Fibroblast of skin of scalp (primary cell): ENCODE results near the gene TAS1R2.
"Not testable (repeated sequence)": the region's sequence is repeated elsewhere in the genome, so short reads cannot be mapped to it uniquely, and the experiment has no call there.

Source experiments
- DNase-seq: peaks from one replicate; pipeline ENCODE4 v3.0.0-alpha.2; 2013

TAS1R2 gene

GRCh38 chr1:18883636-18884418 is 24.4 kb upstream of the TAS1R2 start:
- peak; percentile 63 for DNase-seq

DNA sequence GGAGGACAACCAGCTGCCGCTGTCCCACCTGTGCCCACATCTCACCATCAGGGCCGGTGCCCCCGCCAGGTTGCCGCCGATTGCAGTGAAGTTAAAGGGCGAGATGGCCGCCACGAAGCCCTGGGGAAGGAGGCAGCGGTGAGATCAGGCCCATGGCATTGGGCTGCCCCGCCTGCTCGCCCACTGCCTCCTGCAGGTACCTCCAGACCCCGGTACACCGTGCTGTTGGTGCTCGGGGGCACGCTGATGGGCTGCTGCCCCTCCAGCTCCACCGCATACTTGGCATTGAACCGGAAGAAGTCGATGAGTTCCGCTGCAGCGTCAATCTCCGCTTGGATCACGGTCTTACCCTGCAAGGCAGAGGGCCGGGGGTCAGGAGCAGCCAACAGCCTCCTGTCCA is 23.6 kb upstream of the TAS1R2 start:
- no peak for DNase-seq

DNA sequence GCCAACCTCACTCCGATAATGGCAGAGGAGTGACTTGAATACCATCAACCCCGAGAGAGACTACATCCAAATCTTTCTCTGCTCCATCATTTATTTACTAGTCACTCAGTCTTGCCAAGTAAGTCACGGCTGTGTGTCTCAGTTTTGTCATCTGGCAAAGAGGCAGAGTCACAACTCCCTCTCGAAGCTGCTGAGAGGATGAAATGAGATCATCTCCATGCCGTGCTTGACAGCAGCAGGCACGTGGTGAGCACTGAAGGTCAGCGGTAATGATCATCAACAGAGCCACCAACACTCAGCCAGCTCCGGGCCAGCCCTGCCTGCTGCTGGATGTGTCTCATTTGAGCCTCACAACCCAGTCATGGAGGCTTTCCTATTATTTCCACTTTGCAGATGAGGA is 23.0 kb upstream of the TAS1R2 start:
- DNase-seq = no peak

DNA sequence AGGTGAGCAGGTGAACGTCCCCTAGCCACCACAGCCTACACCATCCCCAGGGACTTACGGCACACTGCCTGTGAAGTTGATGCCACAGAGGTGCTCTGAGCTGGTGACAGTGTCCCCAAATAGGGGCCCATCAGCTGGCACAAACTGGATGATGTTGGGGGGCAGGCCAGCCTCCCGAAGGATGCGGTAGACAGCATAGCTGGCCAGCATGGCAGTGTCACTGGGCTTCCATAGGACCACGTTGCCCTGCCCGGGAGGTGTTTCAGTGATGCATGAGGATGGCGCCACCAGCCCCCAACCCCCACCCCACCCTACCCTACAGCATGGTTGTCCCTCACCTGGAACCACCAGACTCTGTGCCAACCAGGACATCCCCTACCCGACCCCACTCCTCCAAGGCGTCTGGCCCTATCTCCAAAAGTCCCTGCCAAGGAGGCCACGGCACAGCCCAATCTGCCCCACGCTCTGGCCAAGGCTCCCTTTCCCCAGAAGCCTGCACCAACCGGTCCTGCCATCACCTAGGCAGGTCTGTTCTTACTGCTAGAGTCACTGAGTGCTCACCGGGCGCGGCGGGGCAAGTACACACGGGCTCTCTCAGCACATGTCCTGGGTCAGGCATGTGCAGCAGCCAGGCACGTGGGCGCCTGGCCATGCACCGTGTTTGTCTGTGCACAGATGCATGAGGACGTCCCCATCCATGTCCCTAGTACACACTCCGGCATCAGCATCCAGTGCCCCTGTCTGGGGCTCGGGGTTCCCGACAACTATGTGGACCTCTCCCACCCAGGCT is 22.4 kb upstream of the TAS1R2 start:
- no peak for DNase-seq

DNA sequence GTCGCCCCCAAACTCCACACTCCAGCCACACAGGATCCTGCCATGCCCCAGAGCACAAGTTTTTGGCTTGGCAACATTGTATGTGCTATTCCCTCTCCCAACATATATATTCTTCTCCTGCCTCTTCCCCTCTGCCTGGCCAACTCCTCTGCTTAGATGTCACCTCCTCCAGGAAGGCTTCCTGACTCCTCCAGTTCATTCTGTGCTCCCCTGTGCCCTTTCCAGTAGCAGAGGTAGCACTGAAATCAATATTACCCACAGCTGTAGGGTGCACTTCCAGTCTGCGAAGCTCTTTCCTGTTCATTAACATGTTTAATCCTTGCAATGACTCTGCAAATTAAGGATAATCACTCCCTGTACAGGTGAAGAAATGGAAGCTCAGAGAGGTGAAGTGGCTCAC is 21.7 kb upstream of the TAS1R2 start:
- no peak for DNase-seq

GRCh38 chr1:18880585-18880984 is 21.1 kb upstream of the TAS1R2 start:
- no peak for DNase-seq

GRCh38 chr1:18879791-18880309 is 20.4 kb upstream of the TAS1R2 start:
- DNase-seq = no peak

DNA sequence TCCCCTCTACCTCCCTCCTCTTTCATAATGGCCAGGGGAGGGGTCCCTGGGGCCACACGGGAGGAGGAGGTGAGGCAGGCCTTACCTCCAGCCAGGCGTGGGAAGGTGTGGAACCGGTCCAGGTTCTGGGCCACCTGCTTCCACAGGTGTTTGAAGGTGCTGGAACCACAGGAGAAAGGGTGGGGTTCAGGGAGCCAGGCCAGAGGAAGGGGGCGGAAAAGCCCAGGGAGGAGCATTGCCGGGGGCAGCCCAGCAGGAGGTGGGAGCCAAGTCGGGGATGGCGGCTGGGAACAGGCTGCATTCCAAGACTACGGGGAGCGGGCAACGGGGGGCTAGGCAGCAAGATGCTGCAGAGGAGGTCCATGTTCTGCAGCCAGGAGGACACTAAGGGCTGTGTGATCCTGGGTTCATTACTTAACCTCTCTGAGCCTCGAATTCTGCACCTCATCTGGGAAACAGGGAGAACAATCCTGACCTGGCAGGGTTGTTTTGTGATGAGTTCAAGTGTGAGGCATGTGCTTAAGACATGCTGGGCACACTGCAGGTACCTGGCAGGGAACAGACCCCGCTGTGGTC is 19.8 kb upstream of the TAS1R2 start:
- no peak for DNase-seq

DNA sequence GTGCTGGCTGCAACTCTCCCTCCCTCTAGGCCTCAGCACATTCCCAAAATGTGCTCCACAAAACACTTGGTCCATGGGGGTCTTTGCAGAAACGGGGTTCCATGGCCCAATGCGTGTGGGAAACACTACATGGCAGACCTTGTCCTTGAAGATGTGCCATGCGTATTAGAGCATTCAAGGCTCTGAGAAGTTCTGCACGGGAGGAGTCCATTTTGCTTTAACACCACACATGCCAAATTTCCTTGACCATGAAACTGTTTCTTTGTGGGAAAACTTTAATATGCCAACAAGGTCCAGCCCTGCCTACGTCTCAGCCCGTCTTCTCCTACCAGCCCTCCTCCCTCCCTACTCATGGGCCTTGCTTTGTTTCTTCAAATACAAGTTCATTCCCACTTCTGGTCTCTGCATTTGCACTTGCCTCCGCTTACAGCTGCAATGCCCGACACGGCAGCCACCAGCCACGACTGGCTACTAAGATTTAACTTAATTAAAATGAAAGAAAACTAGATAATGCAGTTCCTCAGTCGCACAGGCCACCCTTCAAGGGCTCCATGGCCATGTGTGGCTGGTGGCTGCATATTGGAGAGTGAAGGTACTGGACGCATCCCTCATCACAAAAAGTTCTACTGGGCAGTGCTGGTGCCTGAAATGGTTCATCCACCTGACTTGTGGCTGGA is 19.2 kb upstream of the TAS1R2 start:
- no peak for DNase-seq

GRCh38 chr1:18877282-18877681 is 17.8 kb upstream of the TAS1R2 start:
- no peak for DNase-seq

DNA sequence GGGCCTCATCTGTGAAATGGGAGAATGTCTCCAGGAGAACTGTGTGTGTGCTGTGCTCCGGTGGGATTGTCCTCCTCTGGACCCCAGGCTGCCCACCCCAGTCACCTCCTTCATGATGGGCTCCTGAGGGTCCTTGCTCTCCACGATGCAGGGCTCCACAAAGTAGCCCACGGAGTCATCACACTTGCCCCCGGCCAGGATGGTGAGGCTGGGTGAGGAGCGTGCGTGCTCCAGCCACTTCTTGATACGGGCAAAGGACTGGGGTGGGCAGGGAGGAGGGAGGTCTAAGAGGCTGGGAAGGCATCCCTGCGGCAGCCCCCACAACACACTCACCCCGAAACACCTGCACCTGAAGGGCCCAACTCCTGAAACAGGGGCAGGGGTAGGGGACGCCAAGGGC is 16.8 kb upstream of the TAS1R2 start:
- DNase-seq = no peak

GRCh38 chr1:18875796-18876128 is 16.3 kb upstream of the TAS1R2 start:
- DNase-seq = no peak

GRCh38 chr1:18875107-18875795 is 15.8 kb upstream of the TAS1R2 start:
- peak; percentile 75 for DNase-seq

DNA sequence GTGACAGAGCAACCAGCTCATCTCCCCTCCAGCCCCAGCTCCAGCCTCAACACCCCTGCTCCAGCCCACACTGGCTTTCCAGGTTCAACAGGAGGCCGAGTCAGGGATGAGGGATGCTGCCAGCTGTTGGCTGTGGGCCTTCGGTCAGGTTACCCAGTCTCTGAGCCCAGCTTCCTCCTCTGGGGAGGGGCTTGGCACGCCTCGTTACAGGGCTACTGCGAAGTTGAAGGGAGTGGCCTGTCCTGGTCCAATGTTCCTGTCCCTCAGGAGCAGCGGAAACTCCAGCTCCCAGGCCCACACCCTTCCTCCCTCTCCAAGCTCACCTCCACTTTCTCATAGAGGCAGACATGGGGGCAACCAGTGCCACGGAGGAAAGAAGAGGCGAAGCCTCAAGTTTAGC is 15.1 kb upstream of the TAS1R2 start:
- no peak for DNase-seq

DNA sequence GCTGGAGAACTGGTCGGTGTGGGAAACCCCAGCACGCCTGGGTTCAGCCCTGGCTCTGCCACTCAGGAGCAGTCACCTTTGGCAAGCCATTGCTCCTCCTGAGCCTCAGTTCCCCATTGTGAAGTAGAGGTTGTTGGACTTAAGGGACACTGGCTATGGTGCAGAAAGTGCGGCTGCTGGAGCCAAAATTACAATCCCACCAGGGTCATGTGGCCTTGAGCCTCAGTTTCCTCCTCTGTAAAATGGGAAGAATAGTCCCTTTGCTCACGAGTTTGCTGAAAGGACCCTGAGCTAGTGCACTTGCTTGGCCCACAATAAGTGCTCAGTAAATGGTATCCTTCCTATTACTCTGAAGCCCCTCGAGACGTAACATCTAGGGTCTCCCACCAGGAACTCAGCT is 14.6 kb upstream of the TAS1R2 start:
- DNase-seq = no peak

DNA sequence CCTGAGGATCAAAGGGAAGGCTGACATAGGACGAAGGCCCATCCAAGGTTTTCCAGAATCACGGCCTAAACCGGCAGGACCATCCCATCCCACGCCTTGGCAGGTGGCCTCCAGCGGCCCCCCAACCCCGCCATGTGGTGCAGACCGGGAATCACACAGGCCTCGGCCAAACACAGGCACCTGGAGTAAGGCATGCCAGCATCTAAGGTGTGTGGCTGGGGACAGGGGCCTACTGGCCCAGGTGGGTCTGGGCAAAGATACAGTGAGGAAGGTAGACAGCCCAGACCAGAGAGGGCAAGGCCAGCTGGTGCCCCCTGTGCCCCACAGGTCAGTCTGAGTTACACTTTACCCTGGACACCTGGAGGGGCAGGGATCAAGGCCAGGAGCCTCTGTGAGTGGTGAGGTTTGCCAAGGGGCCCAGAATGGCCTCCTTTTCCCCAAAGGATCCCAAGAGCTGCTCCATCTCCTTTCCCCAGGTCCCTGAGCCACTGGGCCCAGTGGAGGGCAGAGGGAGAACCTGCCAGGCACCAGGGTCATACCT is 12.7 kb upstream of the TAS1R2 start:
- DNase-seq = no peak

- no peak for DNase-seq
These were observed 12.1 kb upstream of the TAS1R2 start for GRCh38 chr1:18871401-18872070.

DNA sequence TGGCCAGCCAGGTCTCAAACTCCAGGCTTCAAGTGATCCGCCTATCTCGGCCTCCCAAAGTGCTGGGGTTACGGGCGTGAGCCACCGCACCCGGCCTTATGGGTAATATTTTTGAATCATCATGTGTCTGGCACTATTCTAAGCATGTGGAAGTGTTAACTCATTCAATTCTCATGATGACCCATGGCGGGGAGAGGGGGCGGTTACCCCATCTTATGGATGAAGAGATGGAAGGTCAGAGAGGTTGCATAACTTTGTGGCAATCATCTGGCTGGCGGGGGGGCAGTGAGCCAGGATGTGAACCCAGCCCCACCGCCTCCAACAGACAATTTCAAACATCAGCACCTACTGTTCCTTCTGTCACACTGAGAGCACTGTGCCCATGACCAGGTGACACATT is 11.5 kb upstream of the TAS1R2 start:
- no peak for DNase-seq

DNA sequence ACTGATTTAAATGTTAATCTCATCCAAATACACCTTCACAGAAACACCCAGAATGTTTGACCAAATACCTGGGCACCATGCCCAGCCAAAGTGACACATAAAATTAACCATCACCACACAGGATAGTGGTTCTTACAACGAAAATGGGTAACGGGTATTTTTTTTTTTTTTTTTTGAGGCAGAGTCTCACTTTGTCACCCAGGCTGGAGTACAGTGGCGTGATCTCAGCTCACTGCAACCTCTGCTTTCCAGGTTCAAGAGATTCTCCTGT is 11.1 kb upstream of the TAS1R2 start:
- not testable (repeated sequence) for DNase-seq

DNA sequence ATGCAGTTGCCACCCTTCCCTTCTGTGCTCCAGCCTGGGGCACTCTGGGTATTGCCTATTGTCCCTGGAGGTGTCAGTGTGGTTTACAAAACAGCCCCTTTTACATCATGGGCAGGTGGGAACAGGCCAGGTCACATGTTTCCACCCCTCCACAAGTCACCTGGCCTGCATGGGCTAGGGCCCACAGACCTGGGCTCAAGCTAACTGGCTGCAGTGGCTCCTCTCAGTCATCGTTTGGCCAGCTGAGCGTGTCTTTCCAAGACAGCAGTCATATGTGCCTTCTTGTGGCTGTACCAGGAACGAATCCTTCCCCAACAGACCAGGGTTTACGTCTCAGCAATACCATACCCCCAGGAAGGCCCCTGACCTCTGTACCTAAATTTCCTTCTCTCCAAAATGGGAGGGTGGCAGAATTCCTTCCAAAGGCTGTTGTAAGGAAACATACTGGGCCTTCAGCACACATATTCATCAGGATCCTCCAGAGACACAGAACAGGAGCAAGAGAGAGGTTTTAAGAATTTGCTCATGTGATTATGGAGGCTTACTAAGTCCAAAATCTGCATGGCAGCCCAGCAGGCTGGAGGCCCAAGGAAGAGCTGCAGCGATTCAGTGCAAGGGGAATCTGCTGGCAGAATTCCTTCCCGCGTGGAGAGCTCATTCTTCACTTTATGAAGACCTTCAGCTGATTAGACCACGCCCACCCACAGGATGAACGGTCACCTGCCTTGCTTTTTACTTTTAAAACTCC is 10.6 kb upstream of the TAS1R2 start:
- no peak for DNase-seq

- DNase-seq = no peak
These were observed 9.5 kb upstream of the TAS1R2 start for GRCh38 chr1:18868801-18869424.
